Endothelial cell of umbilical vein (primary cell): ENCODE data around the gene SDR9C7. TPM values are rescaled to one million over a fixed set of nuclear protein-coding genes. Genes with fewer than 3 reads are reported as not detected.
"Not testable (repeated sequence)": the region's sequence is repeated elsewhere in the genome, so short reads cannot be mapped to it uniquely, and the experiment has no call there.

Experiments
- BruUV-seq: library from RNA; stranded (reverse); fragments of 400-500 nt; replicated peaks from 2 replicates; lab custom pipeline; 2021; lab: Mats Ljungman, UMichigan
- CTCF ChIA-PET: fragments of 300-600, 350-600 bp; sonication (Branson Sonifier 250); formaldehyde crosslinking; loops from one replicate; lab custom pipeline; 2021; ENCODE audit warnings: antibody characterized with exemption, inconsistent platforms; lab: Charles Lee
- POLR2A ChIA-PET: fragments of 300-600, 350-600 bp; sonication (Branson Sonifier 250); formaldehyde crosslinking; loops from one replicate; lab custom pipeline; 2021; ENCODE audit warnings: antibody characterized with exemption, inconsistent platforms; lab: Charles Lee
- DNase-seq: peaks from one replicate; pipeline ENCODE4 v3.0.0-alpha.2; 2011; ENCODE audit warnings: low read depth, low spot score
- FAIRE-seq: peaks from 2 replicates; lab custom pipeline; 2011; peaks lifted over from hg19 to GRCh38; lab: Jason Lieb, UNC
- H2AFZ ChIP-seq: 2 replicates; pipeline ENCODE4 v1.6.0; 2012; ENCODE audit warnings: low read depth, low read length, control low read depth, inconsistent platforms
- H3K27ac ChIP-seq: 2 replicates; pipeline ENCODE4 v1.5.1; 2011; ENCODE audit warnings: low read depth, mild to moderate bottlenecking, control low read depth, low read length, moderate library complexity; ENCODE audit not compliant: insufficient read depth
- H3K27me3 ChIP-seq, 2 experiments: 2 replicates each; pipeline versions ENCODE4 v1.6.0 to v1.6.1; 2011; ENCODE audit warnings: low read length in 2 of 2, mixed read lengths in 1 of 2; ENCODE audit not compliant: control insufficient read depth in 2 of 2, insufficient read depth in 2 of 2
- H3K36me3 ChIP-seq, 2 experiments: 2 replicates in 1 of 2; 3 replicates in 1 of 2; pipeline ENCODE4 v1.5.1; 2011; ENCODE audit warnings: low read length in 2 of 2, mild to moderate bottlenecking in 1 of 2, moderate library complexity in 1 of 2; ENCODE audit not compliant: control insufficient read depth in 2 of 2, insufficient read depth in 2 of 2; ENCODE audit errors: extremely low read depth in 1 of 2
- H3K4me1 ChIP-seq: 3 replicates; pipeline ENCODE4 v1.5.1; 2011; ENCODE audit warnings: mild to moderate bottlenecking, low read length; ENCODE audit not compliant: control insufficient read depth, insufficient read depth; ENCODE audit errors: extremely low read depth
- H3K4me2 ChIP-seq: 2 replicates; pipeline ENCODE4 v1.6.1; 2011; ENCODE audit warnings: low read length, control low read depth, mixed read lengths; ENCODE audit not compliant: insufficient read depth
- H3K4me3 ChIP-seq, 3 experiments: fragments of 200-600 bp in 1 of 3; sonication (generic), shearing (Covaris generic) in 1 of 3; replicated peaks in 1 of 3; 2 replicates each; pipeline ENCODE4 v1.5.1; 2011 to 2016; ENCODE audit warnings: control low read depth in 3 of 3, low read length in 3 of 3, mild to moderate bottlenecking in 2 of 3, inconsistent platforms in 1 of 3, low read depth in 1 of 3, moderate library complexity in 1 of 3; ENCODE audit not compliant: insufficient read depth in 1 of 3
- H3K79me2 ChIP-seq: 2 replicates; pipeline ENCODE4 v1.6.0; 2012; ENCODE audit warnings: low read length, inconsistent platforms; ENCODE audit not compliant: control insufficient read depth, insufficient read depth
- H3K9ac ChIP-seq: replicated peaks from 2 replicates; pipeline ENCODE3; 2011; ENCODE audit warnings: low read length, control low read depth; ENCODE audit not compliant: insufficient read depth; ENCODE audit errors: extremely low read depth
- H3K9me1 ChIP-seq: replicated peaks from 3 replicates; pipeline ENCODE4 v1.6.0; 2011; ENCODE audit warnings: mild to moderate bottlenecking, low read length; ENCODE audit not compliant: control insufficient read depth, insufficient read depth; ENCODE audit errors: extremely low read depth
- H3K9me3 ChIP-seq: replicated peaks from 2 replicates; pipeline ENCODE4 v1.5.1; 2012; ENCODE audit warnings: low read length, inconsistent platforms; ENCODE audit not compliant: control insufficient read depth, insufficient read depth
- H4K20me1 ChIP-seq: replicated peaks from 2 replicates; pipeline ENCODE3; 2011; ENCODE audit warnings: mild to moderate bottlenecking, low read length; ENCODE audit not compliant: control insufficient read depth, insufficient read depth; ENCODE audit errors: extremely low read depth
- CTCF ChIP-seq, 2 donors: IDR thresholded peaks; 1 replicate in 1 of 2; 2 replicates in 1 of 2; pipeline ENCODE4 v1.5.1; 2011; ENCODE audit warnings: low read length in 2 of 2, mild to moderate bottlenecking in 2 of 2, moderate library complexity in 2 of 2, control low read depth in 1 of 2, inconsistent platforms in 1 of 2, low read depth in 1 of 2; ENCODE audit not compliant: insufficient read depth in 1 of 2; ENCODE audit errors: extremely low read depth in 1 of 2
- FOS ChIP-seq: IDR thresholded peaks from 2 replicates; pipeline ENCODE4 v1.6.1; 2011; ENCODE audit warnings: mild to moderate bottlenecking, low read length, moderate library complexity, borderline replicate concordance; ENCODE audit not compliant: insufficient read depth
- MAX ChIP-seq: IDR thresholded peaks from 2 replicates; pipeline ENCODE4 v1.6.1; 2011; ENCODE audit not compliant: insufficient read depth, insufficient read length
- dilution Hi-C: fragments of 300-500 bp; cut with MboI; formaldehyde crosslinking; loops from one replicate; pipeline ENCODE4 v1.15.0; 2019; ENCODE audit warnings: low sequenced_read_pairs; ENCODE audit not compliant: extremely low pct_ligation_motif_present
- intact Hi-C: fragments of 100-400 bp; cut with micrococcal nuclease; formaldehyde crosslinking; loops from one replicate; pipeline ENCODE4 v1.10.0; 2022
- polyA plus RNA-seq, 4 experiments: library from polyadenylated mRNA; depleted of rRNA in 3 of 4; stranded (reverse) in 3 of 4; unstranded in 1 of 4; fragments of >200 nt; gene quantifications; 2 replicates each; pipeline versions ENCODE4 v1.2.1 to v1.2.3, GENCODE V29; 2011 to 2012; ENCODE audit warnings: missing spikeins in 1 of 4
- total RNA-seq: library from RNA; stranded (reverse); gene quantifications from 2 replicates; pipeline ENCODE4 v1.2.3, GENCODE V29; 2021

SDR9C7 gene
- total and polyA plus RNA-seq, 2 donors (not counting 3 experiments of a cell fraction or from before 2014, with no cell fraction given), result not detected

- Histone ChIP-seq H3K4me2 (no peak overlapping the region), H4K20me1 (no peaks in the 10 kb centered on the region), H3K9me1 (no peaks in the 10 kb centered on the region), H3K27me3 (no peaks in the 10 kb centered on the region), H3K4me3 (no peak overlapping the region), H3K4me1 (no peaks in the 10 kb centered on the region), H3K36me3 (no peaks in the 10 kb centered on the region), H2AFZ (no peak overlapping the region), H3K9ac (no peak overlapping the region), H3K9me3 (no peaks in the 10 kb centered on the region), H3K27ac (no peak overlapping the region), H3K79me2 (no peaks in the 10 kb centered on the region)
- ChIA-PET POLR2A (no interaction called here), CTCF (interaction anchor here (1.8 kb wide), 1 partner anchor 9 kb away, joined by 6 read pairs; no protein-coding TSS in a partner anchor)
- FAIRE-seq (no peak), DNase-seq (no peak)
- intact Hi-C loops (no loop called here), dilution Hi-C loops (no loop called here)
- no TSS peak for BruUV-seq
- no peak for TF ChIP-seq MAX
- no peak for TF ChIP-seq CTCF (IDR thresholded peaks at IDR 0.05; ENCODE audit: extremely low read depth in 1 of 2, insufficient read depth in 1 of 2, low read depth in 1 of 2, low read length in 2 of 2)
- TF ChIP-seq FOS, result no peak
These were observed 44.4 kb upstream of the SDR9C7 start for GRCh38 chr12:56978397-56979138.

GRCh38 chr12:56977361-56977760, 43.2 kb upstream of the SDR9C7 start:
- H3K4me3 ChIP-seq, dilution Hi-C loops, H4K20me1 ChIP-seq, intact Hi-C loops, H3K4me2 ChIP-seq, FAIRE-seq, H3K79me2 ChIP-seq, DNase-seq, H3K9me1 ChIP-seq, H3K4me1 ChIP-seq, H3K36me3 ChIP-seq, H2AFZ ChIP-seq, H3K9me3 ChIP-seq, H3K27me3 ChIP-seq, POLR2A ChIA-PET, BruUV-seq, H3K9ac ChIP-seq, H3K27ac ChIP-seq: not testable (repeated sequence)
- CTCF ChIA-PET, result interaction anchor here (0.7 kb wide), 1 partner anchor 18 kb away, joined by 3 read pairs; no protein-coding TSS in a partner anchor

GRCh38 chr12:56974224-56974623, 40.0 kb upstream of the SDR9C7 start:
- FAIRE-seq, CTCF ChIA-PET, H3K4me1 ChIP-seq, H3K4me2 ChIP-seq, H2AFZ ChIP-seq, H3K79me2 ChIP-seq, BruUV-seq, H3K9ac ChIP-seq, DNase-seq, H3K9me1 ChIP-seq, H3K9me3 ChIP-seq, H4K20me1 ChIP-seq, H3K27ac ChIP-seq, intact Hi-C loops, H3K27me3 ChIP-seq, H3K4me3 ChIP-seq, H3K36me3 ChIP-seq, POLR2A ChIA-PET, dilution Hi-C loops: not testable (repeated sequence)
